DLD1 (cell line): Measurements from ENCODE around the gene CALCB.

Source experiments
- in situ Hi-C: cut with HindIII; loops from 2 replicates; pipeline ENCODE4 v1.10.0; 2017; ENCODE audit warnings: low sequenced_read_pairs

Gene CALCB

GRCh38 chr11:15117751-15118150, 44.4 kb downstream of the CALCB start:
- in situ Hi-C loops = no loop called here

GRCh38 chr11:15118431-15118830, 45.0 kb downstream of the CALCB start:
- in situ Hi-C loops = no loop called here

- in situ Hi-C loops = no loop called here
Measured at GRCh38 chr11:15119352-15119751, 46.0 kb downstream of the CALCB start.

GRCh38 chr11:15119826-15120225, 46.4 kb downstream of the CALCB start:
- in situ Hi-C loops = no loop called here

- in situ Hi-C loops = no loop called here
Measured at GRCh38 chr11:15123849-15124248, 50.5 kb downstream of the CALCB start.

DNA sequence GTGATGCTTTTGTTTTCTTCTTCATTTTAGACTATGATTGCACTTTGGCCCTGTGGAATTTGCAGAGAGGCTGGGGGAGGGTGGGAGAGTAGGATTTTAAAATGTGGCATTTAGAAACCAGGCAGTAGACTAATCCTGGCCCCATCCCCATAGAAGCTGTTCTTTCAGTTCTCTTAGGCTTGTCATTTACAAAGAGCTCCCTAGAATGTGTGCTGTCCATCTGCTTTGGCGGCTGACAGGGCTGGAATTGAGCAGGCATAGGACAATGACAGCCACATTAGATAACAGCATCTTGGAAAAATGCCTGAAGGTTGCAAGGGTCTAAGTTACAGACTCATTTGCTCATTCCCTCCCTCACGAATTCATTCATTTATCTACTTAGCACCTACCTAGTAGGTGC, 51.1 kb downstream of the CALCB start:
- in situ Hi-C loops = no loop called here

- in situ Hi-C loops = no loop called here
Measured at GRCh38 chr11:15127341-15127740, 53.9 kb downstream of the CALCB start.
